ENCODE measurements around the gene C16orf96. TPM values are rescaled to one million over a fixed set of nuclear protein-coding genes. Genes with fewer than 3 reads are reported as not detected.

C16orf96 gene
- total and polyA plus RNA-seq, 2 of the 8 experiments (the other 6 are each of a cell fraction or from before 2014, with no cell fraction given) = 1.0 to 1.3 TPM

DNA sequence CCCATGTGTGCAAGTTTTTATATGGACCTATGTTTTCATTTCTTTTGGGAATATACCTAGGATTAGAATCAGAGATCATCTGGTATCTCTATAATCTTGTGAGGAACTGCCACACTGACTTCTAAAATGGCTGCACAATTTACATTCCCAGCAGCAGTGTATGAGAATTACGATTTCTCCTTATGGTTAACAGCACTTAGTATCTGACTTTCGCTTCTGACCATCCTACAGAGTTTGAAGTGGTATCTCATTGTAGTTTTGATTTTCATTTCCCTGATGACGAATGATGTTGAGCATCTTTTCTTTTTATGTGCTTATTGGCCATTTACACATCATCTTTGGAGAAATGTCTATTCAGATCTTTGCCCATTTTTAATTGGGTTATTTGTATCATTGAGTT, 10.0 kb downstream of the C16orf96 start:
- no peak overlapping the region for H3K4me2 ChIP-seq (ENCODE audit: insufficient read depth in 1 of 2, low read depth in 2 of 2, low read length in 2 of 2)
- no peak overlapping the region for H4K8ac ChIP-seq (ENCODE audit: extremely low read depth, insufficient read depth, low read length)
- no peak overlapping the region for H3K4me3 ChIP-seq (ENCODE audit: extremely low read depth in 1 of 4, insufficient read depth in 2 of 4, low read depth in 3 of 4, low read length in 4 of 4)
- ChIA-PET POLR2A (ENCODE audit: partially characterized antibody) (interaction anchor here (1.3 kb wide), 1 partner anchor 10 kb away, joined by 3 read pairs; the partner anchor contains the start of gene C16orf96), CTCF (ENCODE audit: partially characterized antibody) (interaction anchor here (1.7 to 40.7 kb wide), 4 partner anchors 9 to 51 kb away, joined by 4 to 968 read pairs (median 40); no protein-coding TSS in a partner anchor)
- no peak overlapping the region for H3K18ac ChIP-seq (ENCODE audit: extremely low read depth, low read length)
- H4K20me1 ChIP-seq (replicated peaks in 1 of 2; ENCODE audit: control insufficient read depth in 1 of 2, insufficient read depth in 2 of 2, low read length in 2 of 2) = no peaks in the 10 kb centered on the region
- H3K27me3 ChIP-seq (replicated peaks in 1 of 4; ENCODE audit: control insufficient read depth in 3 of 4, extremely low read depth in 1 of 4, insufficient read depth in 3 of 4, low read length in 3 of 4) = no peaks in the 10 kb centered on the region; a peak in 1 of 7 replicates
- H3K23ac ChIP-seq (ENCODE audit: insufficient read length) = no peak overlapping the region
- H3K79me1 ChIP-seq (ENCODE audit: low read depth, low read length) = no peaks in the 10 kb centered on the region
- FAIRE-seq (no peak), DNase-seq (ENCODE audit: low read depth in 1 of 2, low spot score in 2 of 2) (no peak)
- H2BK5ac ChIP-seq (ENCODE audit: low read depth, low read length) = no peak overlapping the region
- no peak overlapping the region for H3K4ac ChIP-seq (replicated peaks; ENCODE audit: insufficient read length, low read depth, low read length)
- no peaks in the 10 kb centered on the region for H3K23me2 ChIP-seq (ENCODE audit: low read depth, low read length)
- H2BK15ac ChIP-seq (ENCODE audit: low read length) = no peak overlapping the region
- no peak overlapping the region for H2AFZ ChIP-seq (ENCODE audit: low read length)
- H3K4me1 ChIP-seq (replicated peaks in 1 of 4; ENCODE audit: control insufficient read depth in 3 of 4, insufficient read depth in 4 of 4, low read length in 3 of 4) = peaks cover 5 to 15% (median 6%) of the 10 kb centered on the region in 4 experiments
- H3K36me3 ChIP-seq (ENCODE audit: control insufficient read depth in 2 of 4, insufficient read depth in 4 of 4, low read length in 3 of 4) = no peaks in the 10 kb centered on the region
- TF ChIP-seq TBP (IDR thresholded peaks at IDR 0.05; ENCODE audit: low read depth, low read length) (no peak), HDAC6 (IDR thresholded peaks at IDR 0.05; ENCODE audit: low read depth, low read length) (no peak), ZNF274 (IDR thresholded peaks at IDR 0.05; ENCODE audit: borderline replicate concordance, extremely low read depth, low read length) (no peak), MAFK (IDR thresholded peaks at IDR 0.05; ENCODE audit: low read depth, low read length) (no peak), HDAC2 (IDR thresholded peaks at IDR 0.05; ENCODE audit: borderline replicate concordance in 1 of 2, low read depth in 2 of 2, low read length in 2 of 2) (no peak), RAD21 (IDR thresholded peaks at IDR 0.05 in 1 of 2, conservative IDR thresholded peaks at IDR 0.05 in 1 of 2; ENCODE audit: low read depth in 2 of 2, low read length in 2 of 2) (no peak), SIN3A (conservative IDR thresholded peaks at IDR 0.05 in 1 of 2, IDR thresholded peaks at IDR 0.05 in 1 of 2; ENCODE audit: low read depth in 1 of 2, low read length in 2 of 2) (no peak), TAF7 (optimal IDR thresholded peaks at IDR 0.05; ENCODE audit: borderline replicate concordance, low read depth, low read length) (no peak), CREB1 (IDR thresholded peaks at IDR 0.05) (no peak), NANOG (IDR thresholded peaks at IDR 0.05; ENCODE audit: insufficient read depth, low read depth, low read length, poor library complexity, severe bottlenecking) (no peak), EGR1 (IDR thresholded peaks at IDR 0.05; ENCODE audit: borderline replicate concordance, low read depth, low read length) (no peak), KDM5A (IDR thresholded peaks at IDR 0.05; ENCODE audit: low read length) (no peak)
- TF ChIP-seq, protein P1, sequence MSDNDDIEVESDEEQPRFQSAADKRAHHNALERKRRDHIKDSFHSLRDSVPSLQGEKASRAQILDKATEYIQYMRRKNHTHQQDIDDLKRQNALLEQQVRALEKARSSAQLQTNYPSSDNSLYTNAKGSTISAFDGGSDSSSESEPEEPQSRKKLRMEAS (IDR thresholded peaks at IDR 0.05) = no peak
- H3K14ac ChIP-seq (ENCODE audit: insufficient read length) = no peak overlapping the region
- no peak overlapping the region for H4K5ac ChIP-seq (ENCODE audit: insufficient read length, low read depth, low read length)
- H2BK12ac ChIP-seq (ENCODE audit: low read depth, low read length) = 0 out of 2 replicates have a peak overlapping the region, but pooled peaks have one; percentile 43
- no peak overlapping the region for H4K91ac ChIP-seq (replicated peaks; ENCODE audit: insufficient read length, low read length)
- no peak overlapping the region for H2BK20ac ChIP-seq (ENCODE audit: low read length)
- no peak overlapping the region for H3K27ac ChIP-seq (ENCODE audit: low read depth, low read length)
- H3K79me2 ChIP-seq (ENCODE audit: control insufficient read depth in 1 of 2, insufficient read depth in 2 of 2, low read length in 2 of 2) = no peaks in the 10 kb centered on the region
- H3K9ac ChIP-seq (replicated peaks in 1 of 4; ENCODE audit: extremely low read depth in 1 of 4, low read depth in 3 of 4, low read length in 3 of 4) = no peak overlapping the region; a peak in 1 of 7 replicates
- H2AK5ac ChIP-seq (ENCODE audit: low read depth, low read length) = no peak overlapping the region
- H3K9me3 ChIP-seq (ENCODE audit: insufficient read depth in 2 of 2, low read depth in 1 of 2, low read length in 1 of 2) = no peaks in the 10 kb centered on the region
- H3K56ac ChIP-seq (replicated peaks; ENCODE audit: insufficient read length, low read depth, low read length) = no peak overlapping the region
- H2BK120ac ChIP-seq (replicated peaks; ENCODE audit: low read depth, low read length) = no peak overlapping the region
- WGBS, 2 experiments (ENCODE audit: extremely low coverage in 1 of 2, insufficient coverage in 1 of 2, insufficient read length in 1 of 2, insufficient replicate concordance in 2 of 2, low coverage in 1 of 2, low lambda C conversion rate in 2 of 2, missing lambda C conversion rate in 1 of 2) = 91% methylated on average over 3 of the region's 3 CpGs; no CpG with 5 or more reads in 1 of the 2 experiments

Data from H1 (cell line).